Prostate gland (tissue), 2 donors: Measurements from ENCODE around the gene PRICKLE3. TPM values are rescaled to one million over a fixed set of nuclear protein-coding genes. Genes with fewer than 3 reads are reported as not detected.
"Not testable (repeated sequence)": the region's sequence is repeated elsewhere in the genome, so short reads cannot be mapped to it uniquely, and the experiment has no call there.

Experiments used
- DNase-seq: peaks from one replicate; pipeline ENCODE4 v3.0.0-alpha.2; 2019; ENCODE audit warnings: low spot score
- H3K27ac ChIP-seq, 2 donors: fragments of 200-600 bp; sonication (generic); 2 replicates each; pipeline ENCODE4 v1.5.1; 2017 to 2019
- H3K27me3 ChIP-seq: fragments of 200-600 bp; sonication (generic); replicated peaks from 2 replicates; pipeline ENCODE4 v1.5.1; 2019; ENCODE audit not compliant: insufficient read depth
- H3K36me3 ChIP-seq, 2 donors: fragments of 200-600 bp; sonication (generic); 1 replicate in 1 of 2; 2 replicates in 1 of 2; pipeline versions ENCODE4 v1.5.1 to v1.8.1; 2017 to 2019
- H3K4me1 ChIP-seq: fragments of 200-600 bp; sonication (generic); replicated peaks from 2 replicates; pipeline ENCODE4 v1.5.1; 2019
- H3K4me3 ChIP-seq, 2 donors: fragments of 200-600 bp; sonication (generic); 2 replicates each; pipeline ENCODE4 v1.5.1; 2017 to 2019
- H3K9me3 ChIP-seq: fragments of 200-600 bp; sonication (generic); 2 replicates; pipeline ENCODE4 v1.5.1; 2017
- POLR2A ChIP-seq: fragments of 450-650 bp; IDR thresholded peaks from one replicate; pipeline ENCODE4 v1.6.1; 2016; ENCODE audit warnings: antibody characterized with exemption, mild to moderate bottlenecking
- POLR2AphosphoS5 ChIP-seq: sonication (generic); formaldehyde crosslinking; IDR thresholded peaks from one replicate; pipeline ENCODE4 v1.6.1; 2017; ENCODE audit warnings: antibody characterized with exemption
- WGBS: methylation state at CpG from one replicate; pipeline ENCODE4 v1.1.5; 2018; 5-methylcytosine and 5-hydroxymethylcytosine counted together
- intact Hi-C: fragments of 100-400 bp; cut with DNase I; formaldehyde crosslinking; loops from one replicate; pipeline ENCODE4 v1.14.2; 2022
- total RNA-seq, 2 donors: library from RNA; depleted of rRNA; stranded (reverse); fragments of >200 nt; gene quantifications; one replicate each; pipeline ENCODE4 v1.1.0, GENCODE V29; 2016
- TF ChIP-seq, protein P1 (sequence below), 4 experiments: fragments of 200-600 bp in 2 of 4; fragments of 450-650 bp in 2 of 4; sonication (generic) in 2 of 4; IDR thresholded peaks; 1 replicate in 3 of 4; 2 replicates in 1 of 4; pipeline ENCODE4 v1.5.1; 2016 to 2019; ENCODE audit warnings: antibody characterized with exemption in 4 of 4, mild to moderate bottlenecking in 2 of 4, moderate library complexity in 2 of 4

PRICKLE3 gene
- total RNA-seq, 2 donors from 2014 or later, result 17.4 to 20.5 TPM

DNA sequence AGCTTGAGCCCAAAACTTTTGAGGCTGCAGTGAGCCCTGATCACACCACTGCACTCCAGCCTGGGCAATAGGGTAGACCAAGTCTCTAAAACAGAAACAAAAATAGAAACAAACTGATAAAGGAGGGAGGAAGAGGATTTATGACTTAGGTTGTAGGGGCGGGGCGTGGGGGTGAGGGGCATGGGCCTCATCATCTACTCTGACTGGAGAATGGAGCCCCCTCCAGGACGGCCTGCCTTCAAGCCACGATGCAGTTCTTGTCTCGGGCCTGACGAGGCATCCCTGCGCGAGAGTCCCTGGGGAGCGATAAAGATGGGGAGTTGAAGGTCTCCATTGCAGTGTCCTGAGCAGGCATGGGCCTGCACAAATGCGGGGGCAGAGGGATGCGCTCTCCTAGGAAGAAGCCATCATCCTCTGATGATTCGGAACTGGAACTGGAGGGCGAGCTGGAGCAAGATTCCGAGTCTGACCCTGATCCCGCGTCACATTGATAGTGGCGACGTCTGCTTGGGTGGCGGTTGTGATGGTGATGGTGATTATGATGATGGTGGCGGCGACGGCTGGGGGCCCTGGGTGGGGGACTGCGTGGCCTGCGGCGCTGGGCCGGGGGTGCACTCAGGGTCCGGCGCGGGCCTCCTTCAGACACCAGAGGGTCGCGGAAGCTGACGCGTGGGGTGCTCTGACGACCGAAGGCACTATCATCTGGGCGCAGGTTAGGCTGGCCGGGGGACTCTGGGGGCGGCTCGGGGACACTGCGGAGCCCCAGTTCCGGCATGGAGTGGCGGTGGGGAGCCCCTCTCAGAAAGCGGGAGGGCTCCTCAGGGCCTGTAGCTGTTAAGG, 10.5 kb downstream of the PRICKLE3 start:
- no peak for TF ChIP-seq POLR2AphosphoS5
- TF ChIP-seq, protein P1, sequence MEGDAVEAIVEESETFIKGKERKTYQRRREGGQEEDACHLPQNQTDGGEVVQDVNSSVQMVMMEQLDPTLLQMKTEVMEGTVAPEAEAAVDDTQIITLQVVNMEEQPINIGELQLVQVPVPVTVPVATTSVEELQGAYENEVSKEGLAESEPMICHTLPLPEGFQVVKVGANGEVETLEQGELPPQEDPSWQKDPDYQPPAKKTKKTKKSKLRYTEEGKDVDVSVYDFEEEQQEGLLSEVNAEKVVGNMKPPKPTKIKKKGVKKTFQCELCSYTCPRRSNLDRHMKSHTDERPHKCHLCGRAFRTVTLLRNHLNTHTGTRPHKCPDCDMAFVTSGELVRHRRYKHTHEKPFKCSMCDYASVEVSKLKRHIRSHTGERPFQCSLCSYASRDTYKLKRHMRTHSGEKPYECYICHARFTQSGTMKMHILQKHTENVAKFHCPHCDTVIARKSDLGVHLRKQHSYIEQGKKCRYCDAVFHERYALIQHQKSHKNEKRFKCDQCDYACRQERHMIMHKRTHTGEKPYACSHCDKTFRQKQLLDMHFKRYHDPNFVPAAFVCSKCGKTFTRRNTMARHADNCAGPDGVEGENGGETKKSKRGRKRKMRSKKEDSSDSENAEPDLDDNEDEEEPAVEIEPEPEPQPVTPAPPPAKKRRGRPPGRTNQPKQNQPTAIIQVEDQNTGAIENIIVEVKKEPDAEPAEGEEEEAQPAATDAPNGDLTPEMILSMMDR (IDR thresholded peaks at IDR 0.05), result no peak
- no peak for TF ChIP-seq POLR2A
- H3K9me3 ChIP-seq, result no peaks in the 10 kb centered on the region
- H3K4me1 ChIP-seq, result no peaks in the 10 kb centered on the region
- H3K36me3 ChIP-seq, result no peaks in the 10 kb centered on the region
- no peaks in the 10 kb centered on the region for H3K27me3 ChIP-seq
- no peak overlapping the region for H3K4me3 ChIP-seq
- no peak overlapping the region for H3K27ac ChIP-seq
- 86% methylated on average over 40 of the region's 43 CpGs for WGBS
- DNase-seq, result no peak
- intact Hi-C loops, result no loop called here

DNA sequence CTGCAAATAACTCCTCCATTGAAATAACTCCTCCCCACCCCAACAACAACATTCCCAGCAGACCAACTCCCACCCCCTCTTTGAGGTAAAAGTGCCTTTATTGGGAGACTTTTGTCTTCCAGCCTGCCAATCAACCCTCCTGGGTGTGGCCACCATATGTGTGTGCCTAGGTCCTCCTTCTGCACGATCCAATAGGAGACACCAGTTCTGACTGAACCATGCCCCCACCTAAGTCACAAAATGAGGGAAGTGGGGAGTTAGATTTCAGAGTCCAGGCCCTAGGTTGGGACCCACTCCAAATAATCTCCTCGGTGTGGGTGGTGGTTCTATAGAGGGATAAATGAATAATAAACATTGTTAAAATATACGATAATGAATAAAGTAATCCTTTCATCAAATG, 11.4 kb downstream of the PRICKLE3 start:
- H3K4me1 ChIP-seq, result no peaks in the 10 kb centered on the region
- H3K4me3 ChIP-seq, result no peak overlapping the region
- no peaks in the 10 kb centered on the region for H3K36me3 ChIP-seq
- DNase-seq, result no peak
- H3K9me3 ChIP-seq, result no peaks in the 10 kb centered on the region
- H3K27ac ChIP-seq, result no peak overlapping the region
- TF ChIP-seq POLR2AphosphoS5 (no peak), POLR2A (no peak)
- TF ChIP-seq, protein P1 (IDR thresholded peaks at IDR 0.05), result no peak
- H3K27me3 ChIP-seq, result no peaks in the 10 kb centered on the region
- intact Hi-C loops, result no loop called here
- WGBS, result 17% methylated on average over 3 of the region's 3 CpGs

DNA sequence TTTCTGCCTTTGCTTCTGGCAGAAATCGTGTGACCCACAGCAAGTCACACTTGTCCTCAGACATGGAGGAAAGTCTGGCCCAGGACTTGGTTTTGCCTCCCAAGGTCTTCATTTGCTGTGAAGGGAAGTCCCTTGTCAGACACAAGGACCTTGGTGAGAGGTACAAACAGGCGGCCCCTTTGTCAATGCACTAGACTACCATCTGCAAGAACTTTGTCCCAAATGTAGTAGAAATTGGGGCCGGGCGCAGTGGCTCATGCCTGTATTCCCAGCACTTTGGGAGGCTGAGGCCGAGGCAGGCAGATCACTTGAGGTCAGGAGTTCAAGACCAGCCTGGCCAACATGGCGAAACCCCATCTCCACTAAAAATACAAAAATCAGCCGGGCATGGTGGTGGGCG, 12.6 kb downstream of the PRICKLE3 start:
- H3K27me3 ChIP-seq, DNase-seq, H3K36me3 ChIP-seq, H3K4me1 ChIP-seq, intact Hi-C loops, H3K9me3 ChIP-seq, H3K4me3 ChIP-seq, H3K27ac ChIP-seq: not testable (repeated sequence)
- 94% methylated on average over 4 of the region's 8 CpGs for WGBS

DNA sequence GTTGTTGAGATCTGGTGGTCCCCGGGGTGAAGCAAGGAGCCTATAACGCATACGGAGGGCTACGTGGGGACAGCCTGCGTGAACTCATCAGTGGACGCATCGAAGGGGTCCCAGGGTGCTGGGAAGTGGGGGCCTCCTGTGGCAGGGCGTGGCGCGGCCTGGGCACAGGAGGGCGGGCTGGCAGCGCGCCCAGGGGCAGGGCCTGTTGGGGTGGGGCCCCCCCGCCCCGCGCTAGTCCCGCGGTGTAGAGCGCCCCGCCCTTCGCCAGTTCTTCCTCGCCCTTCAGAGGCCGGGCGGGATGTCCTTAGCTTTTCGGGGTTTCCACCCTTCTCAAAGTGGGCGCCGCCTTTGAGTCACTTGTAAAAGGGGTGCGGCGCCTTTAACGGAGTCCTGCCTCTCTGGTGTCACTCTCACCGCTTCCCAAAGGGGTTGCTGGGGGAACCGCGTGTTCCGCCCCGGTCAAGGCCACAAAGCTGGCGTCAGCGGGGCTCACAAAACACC, 13.8 kb downstream of the PRICKLE3 start:
- no peaks in the 10 kb centered on the region for H3K9me3 ChIP-seq
- peak overlapping the region; percentile 41 to 45 for H3K4me3 ChIP-seq
- intact Hi-C loops, result no loop called here
- DNase-seq, result peak; percentile 58
- WGBS, result 3% methylated on average over 8 of the region's 37 CpGs
- H3K27ac ChIP-seq, result peak overlapping the region; percentile 81 to 84
- no peaks in the 10 kb centered on the region for H3K4me1 ChIP-seq
- TF ChIP-seq, protein P1 (IDR thresholded peaks at IDR 0.05), result no peak
- TF ChIP-seq POLR2A, result peak; percentile 24
- TF ChIP-seq POLR2AphosphoS5, result peak; percentile 61
- no peaks in the 10 kb centered on the region for H3K36me3 ChIP-seq
- no peaks in the 10 kb centered on the region for H3K27me3 ChIP-seq

DNA sequence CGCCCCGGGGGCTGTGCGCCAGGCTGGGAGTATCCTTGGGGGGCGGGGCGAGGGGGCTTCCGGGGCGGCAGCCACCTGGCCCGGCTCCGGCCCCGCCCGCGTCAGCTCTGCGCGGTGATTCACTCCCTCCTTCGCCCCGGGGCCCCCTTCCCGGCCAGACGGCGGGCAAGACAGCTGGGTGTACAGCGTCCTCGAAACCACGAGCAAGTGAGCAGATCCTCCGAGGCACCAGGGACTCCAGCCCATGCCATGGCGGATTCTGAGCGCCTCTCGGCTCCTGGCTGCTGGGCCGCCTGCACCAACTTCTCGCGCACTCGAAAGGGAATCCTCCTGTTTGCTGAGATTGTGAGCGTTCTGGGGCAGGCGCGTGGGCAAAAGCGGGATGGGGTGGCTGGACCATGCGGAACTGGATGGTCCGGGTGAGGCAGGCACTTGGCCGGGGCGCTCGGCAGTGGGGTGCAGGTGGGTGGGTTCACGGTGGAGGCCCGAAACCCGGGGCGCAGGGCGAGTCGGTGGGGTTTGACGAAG, 14.4 kb downstream of the PRICKLE3 start, which contains the start of gene PLP2:
PLP2 (plus strand) TSS at position 147 of the 528 bp plus-strand sequence; CDS start at position 250, 103 bp downstream.
- Histone ChIP-seq H3K4me1 (no peaks in the 10 kb centered on the region), H3K27ac (peak within 1 kb of the TSS; percentile 81 to 84), H3K4me3 (peak within 1 kb of the TSS; percentile 41 to 45), H3K27me3 (no peaks in the 10 kb centered on the region), H3K9me3 (no peaks in the 10 kb centered on the region), H3K36me3 (no peaks in the 10 kb centered on the region)
- 0% methylated on average over 26 of the region's 46 CpGs for WGBS
- intact Hi-C loops, result no loop called here
- TF ChIP-seq, protein P1 (IDR thresholded peaks at IDR 0.05), result no peak
- TF ChIP-seq POLR2A (peak; percentile 68), POLR2AphosphoS5 (no peak)
- DNase-seq, result no peak
